K562 (cell line): Measurements from ENCODE around the gene RAPGEF5. TPM values are rescaled to one million over a fixed set of nuclear protein-coding genes. Genes with fewer than 3 reads are reported as not detected.

Experiments
- ATAC-seq: fragments of 200-7000 bp; cut with Tn5 transposase; 3 replicates; pipeline ENCODE4 v1.9.1; 2020; ENCODE audit warnings: moderate library complexity
- BruUV-seq: library from RNA; stranded (reverse); fragments of 400-500 nt; replicated peaks from 2 replicates; lab custom pipeline; 2021; lab: Mats Ljungman, UMichigan
- CTCF ChIA-PET: fragments of 300-600 bp; formaldehyde crosslinking; extraction: SDS; loops from one replicate; lab custom pipeline; 2021; ENCODE audit warnings: low intra/inter-chr PET ratio; lab: Yijun Ruan, JAX
- POLR2A ChIA-PET: fragments of 300-600, 350-650 bp; sonication (Branson Sonifier 250); formaldehyde crosslinking; extraction: SDS; loops from one replicate; lab custom pipeline; 2021; ENCODE audit warnings: antibody characterized with exemption, inconsistent platforms; lab: Yijun Ruan, JAX
- DNase-seq, 4 experiments: peaks; one replicate each; pipeline versions ENCODE4 v3.0.0 to v3.0.0-alpha.2; 2011 to 2018; ENCODE audit warnings: low spot score in 3 of 4, mixed read lengths in 3 of 4; ENCODE audit errors: extremely low read depth in 1 of 4
- FAIRE-seq: peaks from 2 replicates; lab custom pipeline; 2011; peaks lifted over from hg19 to GRCh38; lab: Jason Lieb, UNC
- H2AFZ ChIP-seq: 2 replicates; pipeline ENCODE4 v1.6.0; 2011; ENCODE audit warnings: low read depth, low read length, control low read depth, inconsistent platforms
- H3K27ac ChIP-seq: fragments of 200-600 bp; 3 replicates; pipeline ENCODE4 v1.8.0; 2011; ENCODE audit warnings: low read depth, mild to moderate bottlenecking, control low read depth, inconsistent platforms, low read length, moderate library complexity, mixed read lengths; ENCODE audit errors: extremely low read depth
- H3K27me3 ChIP-seq, 2 experiments: fragments of 300-600 bp in 1 of 2; 2 replicates in 1 of 2; 3 replicates in 1 of 2; pipeline versions ENCODE4 v1.6.0 to v1.8.0; 2011; ENCODE audit warnings: inconsistent platforms in 2 of 2, low read length in 2 of 2, mild to moderate bottlenecking in 1 of 2, mixed read lengths in 1 of 2, moderate library complexity in 1 of 2; ENCODE audit not compliant: control insufficient read depth in 2 of 2, insufficient read depth in 2 of 2
- H3K36me3 ChIP-seq: fragments of 300-600 bp; 3 replicates; pipeline ENCODE4 v1.8.0; 2011; ENCODE audit warnings: mild to moderate bottlenecking, low read length, inconsistent platforms; ENCODE audit not compliant: control insufficient read depth, insufficient read depth
- H3K4me1 ChIP-seq, 2 experiments: fragments of 200-600 bp in 1 of 2; replicated peaks in 1 of 2; 2 replicates in 1 of 2; 3 replicates in 1 of 2; pipeline versions ENCODE4 v1.5.1 to v1.8.0; 2011; ENCODE audit warnings: inconsistent platforms in 2 of 2, low read length in 2 of 2, mild to moderate bottlenecking in 1 of 2, mixed read lengths in 1 of 2, moderate library complexity in 1 of 2; ENCODE audit not compliant: control insufficient read depth in 2 of 2, insufficient read depth in 2 of 2
- H3K4me2 ChIP-seq: 2 replicates; pipeline ENCODE4 v1.6.1; 2011; ENCODE audit warnings: low read length, control low read depth, inconsistent platforms, mixed read lengths; ENCODE audit not compliant: insufficient read depth
- H3K4me3 ChIP-seq: fragments of 200-600 bp; sonication (generic), shearing (Covaris generic); 2 replicates; pipeline ENCODE4 v1.5.1; 2016; ENCODE audit warnings: control low read depth, inconsistent platforms
- H3K79me2 ChIP-seq: fragments of 200-600 bp; 3 replicates; pipeline ENCODE4 v1.8.0; 2011; ENCODE audit warnings: low read length, inconsistent platforms; ENCODE audit not compliant: control insufficient read depth, insufficient read depth
- H3K9ac ChIP-seq, 2 experiments: 2 replicates each; pipeline versions ENCODE4 v1.6.0 to v1.6.1; 2011; ENCODE audit warnings: low read depth in 2 of 2, low read length in 2 of 2, control low read depth in 1 of 2, inconsistent platforms in 1 of 2, mild to moderate bottlenecking in 1 of 2, mixed read lengths in 1 of 2; ENCODE audit not compliant: insufficient read depth in 1 of 2
- H3K9me1 ChIP-seq: one replicate; pipeline ENCODE4 v1.6.0; 2011; ENCODE audit warnings: inconsistent platforms, mild to moderate bottlenecking, low read length, moderate library complexity; ENCODE audit not compliant: control insufficient read depth, insufficient read depth
- H3K9me3 ChIP-seq: replicated peaks from 2 replicates; pipeline ENCODE4 v1.5.1; 2011; ENCODE audit warnings: low read depth, low read length, inconsistent platforms; ENCODE audit not compliant: control insufficient read depth, insufficient read depth
- H4K20me1 ChIP-seq: replicated peaks from 2 replicates; pipeline ENCODE4 v1.6.1; 2011; ENCODE audit warnings: low read length, inconsistent platforms, mixed read lengths; ENCODE audit not compliant: control insufficient read depth, insufficient read depth
- CREB3 ChIP-seq: fragments of 450-650 bp; conservative IDR thresholded peaks from 2 replicates; pipeline ENCODE4 v1.6.1; 2016; ENCODE audit warnings: missing genetic modification characterization, low read depth, mild to moderate bottlenecking, missing compliant biosample characterization, moderate library complexity
- E2F4 ChIP-seq: sonication (generic); formaldehyde crosslinking; IDR thresholded peaks from 2 replicates; pipeline ENCODE4 v1.8.0; 2022; ENCODE audit warnings: mild to moderate bottlenecking, low read depth, missing genetic modification reagents
- EP400 ChIP-seq: fragments of 450-650 bp; IDR thresholded peaks from 2 replicates; pipeline ENCODE4 v1.6.1; 2017; ENCODE audit warnings: antibody characterized with exemption, mild to moderate bottlenecking, moderate library complexity
- MIER1 ChIP-seq: fragments of 450-650 bp; IDR thresholded peaks from 2 replicates; pipeline ENCODE4 v1.6.1; 2016; ENCODE audit warnings: antibody characterized with exemption, mild to moderate bottlenecking, low read depth
- MYC ChIP-seq, 2 experiments: fragments of 250-450 bp in 1 of 2; sonication (Bioruptor Pico) in 1 of 2; IDR thresholded peaks; 2 replicates each; pipeline versions ENCODE4 v1.5.1 to v1.6.1; 2012 to 2021; ENCODE audit warnings: low read depth in 2 of 2, borderline replicate concordance in 1 of 2, improper control_type of control experiment in 1 of 2, low read length in 1 of 2, mild to moderate bottlenecking in 1 of 2, moderate library complexity in 1 of 2
- NFATC3 ChIP-seq: fragments of 450-650 bp; IDR thresholded peaks from 2 replicates; pipeline ENCODE4 v1.6.1; 2017; ENCODE audit warnings: mild to moderate bottlenecking
- PURB ChIP-seq: sonication (generic); formaldehyde crosslinking; IDR thresholded peaks from 2 replicates; pipeline ENCODE4 v1.9.0; 2021; ENCODE audit warnings: low read depth, mild to moderate bottlenecking, missing genetic modification reagents
- SAFB2 ChIP-seq: fragments of 200-400 bp; formaldehyde crosslinking; IDR thresholded peaks from 2 replicates; pipeline ENCODE4 v1.6.1; 2018; ENCODE audit warnings: borderline replicate concordance, low read length, low read depth, moderate library complexity; ENCODE audit not compliant: severe bottlenecking
- SPI1 ChIP-seq: IDR thresholded peaks from 2 replicates; pipeline ENCODE4 v1.6.1; 2011; ENCODE audit warnings: low read depth, low read length, control low read depth, borderline replicate concordance
- SUPT5H ChIP-seq: fragments of 450-650 bp; IDR thresholded peaks from 2 replicates; pipeline ENCODE4 v1.6.1; 2016
- ZFPM2 ChIP-seq: fragments of 250-450 bp; sonication (Bioruptor Pico); IDR thresholded peaks from 2 replicates; pipeline ENCODE4 v1.5.1; 2022; ENCODE audit warnings: mild to moderate bottlenecking
- WGBS: fragments of 100-300 bp; shearing (Covaris generic); methylation state at CpG from one replicate; pipeline ENCODE4 v1.1.6; 2016; ENCODE audit warnings: low coverage, mixed read lengths; ENCODE audit not compliant: insufficient coverage; ENCODE audit errors: missing lambda C conversion rate; 5-methylcytosine and 5-hydroxymethylcytosine counted together
- in situ Hi-C: fragments of 300-500 bp; cut with MboI; formaldehyde crosslinking; loops from 4 replicates; pipeline ENCODE4 v1.15.0; 2018; ENCODE audit warnings: inconsistent platforms, mixed read lengths
- intact Hi-C: fragments of 100-400 bp; cut with micrococcal nuclease; formaldehyde crosslinking; loops from 2 replicates; pipeline ENCODE4 v1.14.2; 2022
- polyA plus RNA-seq, 8 experiments: library from polyadenylated mRNA; depleted of rRNA in 4 of 8; stranded (reverse) in 5 of 8; unstranded in 3 of 8; fragments of >200 nt; fragmentation: Nextera tagmentation in 2 of 8; fragmentation: Illumina TruSeq in 1 of 8; extraction: Ambion mirVana in 2 of 8; extraction: Trizol in 1 of 8; gene quantifications; 2 replicates each; pipeline versions ENCODE4 v1.2.1 to v1.2.3, GENCODE V29; 2011 to 2014; ENCODE audit warnings: inconsistent platforms in 1 of 8, missing spikeins in 1 of 8
- total RNA-seq, 7 experiments: library from RNA; depleted of rRNA in 6 of 7; stranded (reverse); fragments of >200 nt in 6 of 7; fragmentation: Illumina TruSeq in 2 of 7; extraction: Trizol in 2 of 7; gene quantifications; 2 replicates each; pipeline versions ENCODE4 v1.2.1 to v1.2.3, GENCODE V29; 2011 to 2021; ENCODE audit warnings: low replicate concordance in 1 of 7

The RAPGEF5 gene
- total and polyA plus RNA-seq, 9 of the 15 experiments (the other 6 are each of a cell fraction or from before 2014, with no cell fraction given), result 0.39 to 2.0 (median 1.1) TPM

GRCh38 chr7:22230238-22230637 lies 126.7 kb downstream of the RAPGEF5 start:
- no peak overlapping the region for H3K4me3 ChIP-seq
- DNase-seq (no peak), FAIRE-seq (no peak), ATAC-seq (no peak)
- POLR2A ChIA-PET, result no interaction called here
- TF ChIP-seq SPI1, result no peak
- no peak for TF ChIP-seq PURB (CRISPR knock-in tag)
- TF ChIP-seq CREB3, result no peak
- TF ChIP-seq E2F4 (CRISPR knock-in tag), result no peak
- TF ChIP-seq NFATC3, result no peak
- no peak for TF ChIP-seq MYC (IDR thresholded peaks at IDR 0.05; ENCODE audit: low read depth, low read length)
- TF ChIP-seq MYC (CRISPR knock-in tag; IDR thresholded peaks at IDR 0.05; ENCODE audit: borderline replicate concordance, low read depth), result no peak
- TF ChIP-seq MIER1, result no peak
- no peak for TF ChIP-seq ZFPM2 (CRISPR knock-in tag)
- TF ChIP-seq SAFB2, result no peak
- no peak for TF ChIP-seq SUPT5H
- no peak for TF ChIP-seq EP400
- H3K36me3 ChIP-seq, result no peaks in the 10 kb centered on the region
- H3K9ac ChIP-seq, result no peak overlapping the region
- H3K79me2 ChIP-seq, result no peaks in the 10 kb centered on the region
- no peak overlapping the region for H3K4me2 ChIP-seq
- peaks cover 0 to 3% of the 10 kb centered on the region in 2 experiments; a peak in 1 of 5 replicates for H3K4me1 ChIP-seq
- H2AFZ ChIP-seq, result no peak overlapping the region
- intact Hi-C loops, result no loop called here
- no TSS peak for BruUV-seq
- CTCF ChIA-PET, result no interaction called here
- no peaks in the 10 kb centered on the region for H4K20me1 ChIP-seq
- H3K27me3 ChIP-seq, result no peaks in the 10 kb centered on the region
- H3K27ac ChIP-seq, result no peak overlapping the region
- no peaks in the 10 kb centered on the region for H3K9me3 ChIP-seq
- in situ Hi-C loops, result no loop called here
- WGBS, result 26% methylated on average over 2 of the region's 2 CpGs
- no peaks in the 10 kb centered on the region for H3K9me1 ChIP-seq
